HG03432 (cell line): ENCODE data around the gene SRGN.

Experiments
- ATAC-seq: cut with Tn5 transposase; IDR thresholded peaks from one replicate; pipeline ENCODE4 v1.9.1; 2021; ENCODE audit warnings: mild to moderate bottlenecking, moderate library complexity; ENCODE audit not compliant: unreplicated experiment

Gene SRGN

DNA sequence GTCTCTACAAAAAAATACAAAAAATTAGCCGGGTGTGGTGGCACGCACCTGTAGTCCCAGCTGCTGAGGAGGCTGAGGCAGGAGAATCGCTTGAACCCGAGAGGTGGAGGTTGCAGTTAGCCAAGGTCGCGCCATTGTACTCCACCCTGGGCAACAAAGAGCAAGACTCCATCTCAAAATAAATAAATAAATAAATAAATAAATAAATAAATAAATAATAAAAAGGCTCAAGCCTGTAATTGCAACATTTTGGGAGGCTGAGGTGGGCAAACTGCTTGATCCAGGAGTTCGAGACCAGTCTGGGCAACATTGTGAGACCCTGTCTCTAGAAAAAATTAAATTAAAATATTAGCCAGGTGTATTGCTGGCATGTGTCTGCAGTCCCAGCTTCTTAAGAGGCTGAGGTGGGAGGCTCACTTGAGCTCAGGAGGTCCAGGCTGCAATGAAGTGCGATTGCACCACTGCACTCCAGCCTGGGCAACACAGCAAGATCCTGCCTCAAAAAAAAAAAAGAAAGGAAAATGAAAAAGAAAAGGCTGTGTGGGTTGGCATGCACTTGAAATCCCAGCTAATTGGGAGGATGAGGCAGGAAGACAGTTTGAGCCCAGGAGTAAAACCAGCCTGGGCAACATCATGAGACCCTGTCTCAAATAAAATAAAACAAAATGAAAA lies 27.6 kb upstream of the SRGN start:
- no peak for ATAC-seq

GRCh38 chr10:69061305-69062161 lies 26.4 kb upstream of the SRGN start:
- peak; percentile 66 for ATAC-seq

DNA sequence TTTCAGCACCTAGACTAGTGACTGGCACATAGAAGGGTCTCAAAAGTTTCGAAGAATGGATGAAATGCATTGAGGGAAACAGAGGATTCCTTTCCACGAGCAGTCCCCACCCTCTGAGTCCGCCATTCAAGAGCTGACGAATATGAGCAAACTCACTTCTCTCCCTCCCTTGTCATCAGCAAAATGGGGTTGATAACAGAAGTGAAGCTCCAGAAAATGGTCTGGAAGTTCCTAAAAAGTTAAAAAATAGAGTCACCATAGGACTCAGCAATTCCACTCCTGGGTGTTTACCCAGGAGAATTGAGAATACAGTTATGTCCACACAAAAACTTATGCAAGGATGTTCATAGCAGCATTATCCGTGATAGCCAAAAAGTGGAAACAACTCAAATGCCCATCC lies 25.0 kb upstream of the SRGN start:
- no peak for ATAC-seq

GRCh38 chr10:69064762-69065328 lies 23.1 kb upstream of the SRGN start:
- ATAC-seq, result no peak

DNA sequence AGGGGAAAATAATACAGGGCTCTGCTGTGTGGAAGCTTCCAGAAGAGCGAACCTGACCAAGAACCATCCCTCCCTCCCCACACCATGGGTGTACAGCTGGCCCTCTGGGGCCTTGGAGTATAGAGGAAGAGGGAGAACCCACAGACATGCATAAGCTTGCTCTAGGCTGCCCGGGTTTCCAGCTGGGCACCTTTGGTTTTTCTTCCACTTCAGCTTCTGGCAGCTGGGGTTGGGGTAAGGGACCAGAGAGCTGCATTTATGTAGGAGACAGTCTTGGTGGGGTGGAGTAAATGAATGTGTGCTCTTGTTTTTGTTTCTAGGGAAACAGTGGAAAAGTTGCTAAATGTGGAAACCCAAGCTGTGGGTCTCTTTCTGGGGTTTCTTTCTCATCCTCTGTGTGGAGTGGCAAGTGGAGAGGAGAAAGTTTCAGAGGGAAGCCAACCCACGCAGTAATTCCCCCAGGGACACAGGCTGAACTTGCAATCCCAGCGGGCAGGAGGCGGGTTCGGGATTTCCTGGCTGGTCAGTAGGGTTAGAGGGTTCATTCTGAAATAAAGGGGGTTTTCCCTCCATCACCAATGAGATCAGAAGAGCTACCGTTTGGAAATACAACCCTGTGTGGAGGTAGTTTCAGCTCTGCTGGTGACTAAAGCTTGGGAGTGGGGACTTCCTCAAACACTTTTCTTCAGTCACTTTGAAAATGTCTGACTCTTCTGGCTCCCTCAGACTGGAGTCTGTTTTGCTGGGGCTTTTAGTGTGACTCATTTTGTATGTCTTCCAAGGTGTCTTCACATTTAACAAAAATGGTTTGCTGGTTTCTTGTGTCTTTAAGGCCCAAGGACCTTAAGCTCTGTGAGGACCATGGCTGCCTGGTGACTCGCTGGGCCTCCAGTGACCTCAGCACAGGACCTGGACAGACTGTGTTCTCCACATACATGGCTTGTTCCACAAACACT lies 22.2 kb upstream of the SRGN start:
- ATAC-seq, result peak; percentile 65

GRCh38 chr10:69067189-69067588 lies 20.7 kb upstream of the SRGN start:
- ATAC-seq, result no peak

- no peak for ATAC-seq
These were observed 19.4 kb upstream of the SRGN start for GRCh38 chr10:69068549-69068948.

DNA sequence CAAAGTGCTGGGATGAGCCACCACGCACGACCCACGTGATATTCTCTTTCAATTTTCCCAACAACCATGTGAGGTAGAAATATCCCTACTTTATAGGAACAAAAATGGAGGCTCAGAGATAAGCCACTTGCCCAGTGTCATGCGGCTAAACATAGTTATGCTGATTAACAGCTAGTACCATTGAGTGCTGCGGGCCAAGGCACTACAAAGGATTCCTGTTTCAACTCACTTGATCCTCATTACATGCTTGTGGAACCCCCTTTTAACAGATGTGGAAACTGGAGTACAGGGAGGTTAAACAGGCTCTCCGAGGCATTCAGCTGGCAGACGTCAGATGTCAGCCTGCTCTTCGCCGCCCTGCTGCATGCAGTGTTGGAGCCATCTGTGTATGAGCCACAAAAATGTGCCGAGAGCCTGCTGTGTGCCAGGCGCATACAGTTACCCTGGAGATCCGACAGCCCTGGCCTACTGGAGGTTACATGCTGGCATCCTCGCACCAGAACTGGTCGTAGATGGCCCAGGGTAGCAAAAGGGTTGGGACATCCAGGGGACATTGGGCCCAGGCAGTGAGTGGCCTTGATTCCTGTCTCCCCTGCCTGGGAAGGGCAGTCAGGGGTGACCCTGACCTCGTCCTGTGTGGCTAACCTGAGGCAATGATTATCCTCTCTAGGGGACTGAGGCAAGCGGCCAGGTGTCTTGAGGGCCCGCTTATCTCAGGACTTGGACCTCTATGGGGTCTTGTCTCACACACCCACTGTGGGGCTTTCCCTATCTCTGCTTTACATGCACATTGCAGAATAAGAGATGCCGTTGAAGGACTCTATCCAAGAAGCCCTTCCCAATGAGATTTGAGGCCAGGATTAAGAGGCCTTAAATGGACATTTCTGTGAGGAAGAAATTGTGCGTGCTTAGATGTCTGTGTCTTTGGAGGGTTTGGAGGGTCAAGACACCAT lies 18.5 kb upstream of the SRGN start:
- ATAC-seq, result no peak

GRCh38 chr10:69070951-69071350 lies 17.0 kb upstream of the SRGN start:
- no peak for ATAC-seq

DNA sequence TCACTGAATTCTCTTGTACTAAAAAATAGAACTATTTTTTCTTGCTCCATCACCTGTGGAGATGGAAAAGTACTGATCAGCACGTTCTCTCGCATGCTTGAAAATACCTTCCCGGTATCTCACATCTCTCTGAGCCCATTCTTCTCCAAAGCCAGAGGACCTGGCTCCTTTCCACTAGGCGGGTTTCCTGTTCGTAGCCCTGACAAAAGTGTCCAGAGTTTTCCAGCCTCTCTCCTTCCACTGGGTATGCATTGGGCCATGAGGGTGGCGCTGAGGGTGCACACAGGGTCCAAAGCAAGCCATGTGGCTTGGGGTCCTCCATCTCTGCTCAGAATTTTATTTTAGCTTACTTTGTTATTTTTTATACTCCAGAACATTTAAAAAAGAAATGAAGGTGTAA lies 16.3 kb upstream of the SRGN start:
- no peak for ATAC-seq

DNA sequence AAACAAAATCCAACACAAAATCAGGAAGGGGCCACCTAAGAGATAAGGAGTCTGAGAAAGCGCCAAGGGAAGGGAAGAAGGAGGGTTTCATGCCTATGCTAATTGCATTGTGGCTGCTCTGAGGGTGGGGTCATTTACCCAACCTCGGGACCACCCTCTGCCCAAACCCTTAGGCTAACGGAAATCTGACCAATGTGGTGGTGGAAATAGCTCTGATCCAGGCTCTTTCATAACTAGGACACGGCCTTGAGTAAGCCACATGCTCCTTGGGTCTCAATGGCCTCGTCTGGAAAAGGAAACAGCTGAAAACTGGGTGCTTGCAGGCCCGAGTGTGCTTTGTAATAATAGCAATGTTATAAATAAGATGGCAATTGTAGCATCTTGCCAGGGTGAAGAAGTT lies 14.9 kb upstream of the SRGN start:
- no peak for ATAC-seq

DNA sequence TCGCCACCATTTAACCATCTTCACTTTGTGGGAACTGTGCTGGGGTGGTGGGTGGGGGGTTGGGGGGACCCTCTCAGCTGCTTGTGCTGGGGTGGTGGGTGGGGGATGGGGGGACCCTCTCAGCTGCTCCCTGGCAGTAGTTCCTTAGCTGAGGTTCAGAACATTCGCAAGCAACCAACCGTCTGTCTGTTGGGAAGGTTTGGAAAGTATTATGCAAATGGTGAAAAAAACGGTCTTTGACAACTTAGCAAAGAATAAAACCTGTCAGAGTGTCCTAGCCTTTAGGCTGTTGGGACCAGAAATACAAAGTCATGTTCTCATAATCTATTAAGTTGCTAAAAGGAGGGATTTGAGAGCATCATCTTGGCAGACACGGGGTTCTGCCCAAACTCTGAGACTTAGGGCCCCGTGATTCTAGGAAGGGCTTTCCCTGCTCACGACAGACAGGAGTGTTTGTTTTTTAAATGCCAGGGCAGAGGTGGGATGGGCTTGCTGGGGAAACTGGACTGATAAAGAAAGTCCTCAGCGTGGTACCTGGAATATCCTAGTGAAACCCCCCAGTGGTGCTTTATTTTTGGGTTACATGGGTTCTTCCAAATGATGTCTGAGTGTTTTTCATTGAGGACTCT lies 14.1 kb upstream of the SRGN start:
- ATAC-seq, result no peak

- ATAC-seq, result no peak
These were observed 13.4 kb upstream of the SRGN start for GRCh38 chr10:69074532-69074931.

DNA sequence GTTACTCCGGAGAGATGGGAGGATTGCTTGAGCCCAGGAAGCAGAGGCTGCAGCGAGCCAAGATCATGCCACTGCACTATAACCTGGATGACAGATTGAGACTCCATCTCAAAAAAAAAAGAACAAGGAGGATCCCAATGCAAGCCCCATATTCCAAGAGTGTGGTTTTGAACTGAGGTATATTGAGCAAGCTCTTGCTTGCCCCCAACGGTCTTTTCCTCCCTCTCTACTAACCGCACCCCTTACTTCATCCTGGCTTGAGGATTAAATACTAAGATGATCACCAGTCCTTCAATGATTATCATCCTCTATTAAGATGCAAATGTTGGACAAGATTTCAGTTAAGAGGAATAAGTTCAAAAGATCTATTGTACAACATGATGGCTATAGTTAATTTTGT lies 12.5 kb upstream of the SRGN start:
- no peak for ATAC-seq

- no peak for ATAC-seq
These were observed 9.6 kb upstream of the SRGN start for GRCh38 chr10:69078311-69078710.

GRCh38 chr10:69080226-69080625 lies 7.7 kb upstream of the SRGN start:
- no peak for ATAC-seq

- no peak for ATAC-seq
These were observed 1.8 kb upstream of the SRGN start for GRCh38 chr10:69086001-69086509.

- no peak for ATAC-seq
These were observed 517 bp downstream of the SRGN start for GRCh38 chr10:69088471-69088769.

DNA sequence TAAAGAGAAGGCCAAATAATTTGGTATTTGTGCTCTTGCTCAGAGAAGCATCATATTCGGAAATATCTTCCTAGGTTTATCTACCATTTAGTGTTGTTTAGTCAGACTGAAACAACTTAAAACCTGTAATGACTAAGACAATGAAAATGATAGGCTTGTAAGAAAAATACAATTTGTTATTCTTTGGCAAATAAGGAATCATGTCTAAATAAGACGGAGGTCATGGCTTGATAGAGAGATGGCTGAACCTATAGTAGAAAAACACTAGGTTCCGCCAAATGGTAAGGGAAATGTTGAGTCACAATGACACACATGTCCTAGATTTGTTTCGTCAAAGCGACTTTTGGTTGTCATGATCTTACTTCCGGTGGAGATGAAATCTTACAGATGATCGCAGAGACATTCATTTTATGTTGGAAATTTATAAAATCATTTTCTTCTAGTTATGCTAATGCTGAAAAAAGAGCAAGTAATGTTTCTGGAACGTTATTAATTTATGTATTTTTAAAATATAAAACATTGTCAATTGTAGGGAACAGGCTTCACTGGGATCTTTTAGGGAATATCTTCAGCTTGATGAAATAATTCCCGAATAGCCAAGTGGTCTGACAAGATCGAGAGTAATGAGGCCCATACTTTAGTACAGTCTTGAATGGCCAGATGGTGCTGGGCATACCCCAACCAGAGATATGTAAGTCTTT lies 1.0 kb downstream of the SRGN start:
- ATAC-seq, result no peak
